Measurements from ENCODE around the gene ZNF397. TPM values are rescaled to one million over a fixed set of nuclear protein-coding genes. Genes with fewer than 3 reads are reported as not detected.

The ZNF397 gene
- total and polyA plus RNA-seq, 2 of the 13 experiments (the other 11 are each of a cell fraction or from before 2014, with no cell fraction given): 4.7 to 9.4 TPM

DNA sequence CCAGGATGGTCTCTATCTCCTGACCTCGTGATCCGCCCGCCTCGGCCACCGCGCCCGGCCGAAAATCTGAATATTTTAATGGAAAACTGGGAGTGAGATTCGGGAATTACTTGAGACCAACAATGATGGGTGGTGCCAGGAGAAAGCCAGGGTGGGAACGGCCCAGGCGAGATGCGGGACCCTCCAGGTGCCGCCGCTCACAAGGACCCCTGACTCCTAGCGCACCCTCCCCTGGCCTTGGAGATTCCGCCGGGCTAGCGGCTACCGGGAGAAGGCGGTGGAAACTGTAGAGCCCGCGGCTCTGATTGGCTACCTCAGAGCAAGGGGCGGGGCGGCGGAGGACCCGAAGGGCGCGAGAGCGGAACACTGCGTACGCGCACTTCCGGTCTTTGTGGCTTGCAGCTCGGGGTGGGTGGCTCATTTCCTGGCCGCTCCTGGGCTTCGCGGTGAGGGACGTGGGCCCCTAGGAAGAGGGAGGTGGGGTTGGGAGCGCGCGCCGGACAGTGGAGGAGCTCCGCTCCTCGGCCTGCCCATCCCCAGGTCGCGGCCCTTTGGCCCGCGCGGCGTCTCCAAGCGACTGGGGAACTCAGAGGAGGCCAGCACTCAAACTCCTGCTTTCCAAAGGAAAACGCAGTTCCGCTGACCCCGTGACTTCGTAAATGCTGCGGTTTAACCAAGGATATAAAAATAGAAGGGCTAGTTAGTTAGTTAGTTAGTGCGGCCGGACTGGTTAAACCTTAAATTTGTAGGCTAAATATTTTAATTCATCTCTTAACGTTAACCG is at the start of gene ZNF397 (continued):
- TF ChIP-seq ZNF672 (CRISPR knock-in tag; IDR thresholded peaks at IDR 0.05): no peak
- TF ChIP-seq ZSCAN30 (CRISPR knock-in tag; IDR thresholded peaks at IDR 0.05): 0 out of 2 replicates have a peak, but pooled peaks have one; percentile 78
- no peak for TF ChIP-seq NONO (IDR thresholded peaks at IDR 0.05)
- TF ChIP-seq NONO (CRISPR knock-in tag; conservative IDR thresholded peaks at IDR 0.05): peak; percentile 75; the same call in 1 of the 2 replicates
- TF ChIP-seq CEBPB (IDR thresholded peaks at IDR 0.05; ENCODE audit: borderline replicate concordance, low read depth, low read length): no peak
- TF ChIP-seq ZNF33B (CRISPR knock-in tag; IDR thresholded peaks at IDR 0.05): 0 out of 2 replicates have a peak, but pooled peaks have one; percentile 33
- 0 out of 2 replicates have a peak, but pooled peaks have one; percentile 21 for TF ChIP-seq ZNF549 (CRISPR knock-in tag; IDR thresholded peaks at IDR 0.05)
- no peak for TF ChIP-seq ZNF253 (CRISPR knock-in tag; IDR thresholded peaks at IDR 0.05; ENCODE audit: borderline replicate concordance)
- TF ChIP-seq ZFP41 (CRISPR knock-in tag; IDR thresholded peaks at IDR 0.05; ENCODE audit: borderline replicate concordance): 0 out of 2 replicates have a peak, but pooled peaks have one; percentile 42
- 0 out of 2 replicates have a peak, but pooled peaks have one; percentile 74 for TF ChIP-seq ELF4 (CRISPR knock-in tag; IDR thresholded peaks at IDR 0.05; ENCODE audit: borderline replicate concordance)
- TF ChIP-seq PRMT3 (CRISPR knock-in tag; IDR thresholded peaks at IDR 0.05; ENCODE audit: borderline replicate concordance, low read depth): no peak
- TF ChIP-seq, protein P1, sequence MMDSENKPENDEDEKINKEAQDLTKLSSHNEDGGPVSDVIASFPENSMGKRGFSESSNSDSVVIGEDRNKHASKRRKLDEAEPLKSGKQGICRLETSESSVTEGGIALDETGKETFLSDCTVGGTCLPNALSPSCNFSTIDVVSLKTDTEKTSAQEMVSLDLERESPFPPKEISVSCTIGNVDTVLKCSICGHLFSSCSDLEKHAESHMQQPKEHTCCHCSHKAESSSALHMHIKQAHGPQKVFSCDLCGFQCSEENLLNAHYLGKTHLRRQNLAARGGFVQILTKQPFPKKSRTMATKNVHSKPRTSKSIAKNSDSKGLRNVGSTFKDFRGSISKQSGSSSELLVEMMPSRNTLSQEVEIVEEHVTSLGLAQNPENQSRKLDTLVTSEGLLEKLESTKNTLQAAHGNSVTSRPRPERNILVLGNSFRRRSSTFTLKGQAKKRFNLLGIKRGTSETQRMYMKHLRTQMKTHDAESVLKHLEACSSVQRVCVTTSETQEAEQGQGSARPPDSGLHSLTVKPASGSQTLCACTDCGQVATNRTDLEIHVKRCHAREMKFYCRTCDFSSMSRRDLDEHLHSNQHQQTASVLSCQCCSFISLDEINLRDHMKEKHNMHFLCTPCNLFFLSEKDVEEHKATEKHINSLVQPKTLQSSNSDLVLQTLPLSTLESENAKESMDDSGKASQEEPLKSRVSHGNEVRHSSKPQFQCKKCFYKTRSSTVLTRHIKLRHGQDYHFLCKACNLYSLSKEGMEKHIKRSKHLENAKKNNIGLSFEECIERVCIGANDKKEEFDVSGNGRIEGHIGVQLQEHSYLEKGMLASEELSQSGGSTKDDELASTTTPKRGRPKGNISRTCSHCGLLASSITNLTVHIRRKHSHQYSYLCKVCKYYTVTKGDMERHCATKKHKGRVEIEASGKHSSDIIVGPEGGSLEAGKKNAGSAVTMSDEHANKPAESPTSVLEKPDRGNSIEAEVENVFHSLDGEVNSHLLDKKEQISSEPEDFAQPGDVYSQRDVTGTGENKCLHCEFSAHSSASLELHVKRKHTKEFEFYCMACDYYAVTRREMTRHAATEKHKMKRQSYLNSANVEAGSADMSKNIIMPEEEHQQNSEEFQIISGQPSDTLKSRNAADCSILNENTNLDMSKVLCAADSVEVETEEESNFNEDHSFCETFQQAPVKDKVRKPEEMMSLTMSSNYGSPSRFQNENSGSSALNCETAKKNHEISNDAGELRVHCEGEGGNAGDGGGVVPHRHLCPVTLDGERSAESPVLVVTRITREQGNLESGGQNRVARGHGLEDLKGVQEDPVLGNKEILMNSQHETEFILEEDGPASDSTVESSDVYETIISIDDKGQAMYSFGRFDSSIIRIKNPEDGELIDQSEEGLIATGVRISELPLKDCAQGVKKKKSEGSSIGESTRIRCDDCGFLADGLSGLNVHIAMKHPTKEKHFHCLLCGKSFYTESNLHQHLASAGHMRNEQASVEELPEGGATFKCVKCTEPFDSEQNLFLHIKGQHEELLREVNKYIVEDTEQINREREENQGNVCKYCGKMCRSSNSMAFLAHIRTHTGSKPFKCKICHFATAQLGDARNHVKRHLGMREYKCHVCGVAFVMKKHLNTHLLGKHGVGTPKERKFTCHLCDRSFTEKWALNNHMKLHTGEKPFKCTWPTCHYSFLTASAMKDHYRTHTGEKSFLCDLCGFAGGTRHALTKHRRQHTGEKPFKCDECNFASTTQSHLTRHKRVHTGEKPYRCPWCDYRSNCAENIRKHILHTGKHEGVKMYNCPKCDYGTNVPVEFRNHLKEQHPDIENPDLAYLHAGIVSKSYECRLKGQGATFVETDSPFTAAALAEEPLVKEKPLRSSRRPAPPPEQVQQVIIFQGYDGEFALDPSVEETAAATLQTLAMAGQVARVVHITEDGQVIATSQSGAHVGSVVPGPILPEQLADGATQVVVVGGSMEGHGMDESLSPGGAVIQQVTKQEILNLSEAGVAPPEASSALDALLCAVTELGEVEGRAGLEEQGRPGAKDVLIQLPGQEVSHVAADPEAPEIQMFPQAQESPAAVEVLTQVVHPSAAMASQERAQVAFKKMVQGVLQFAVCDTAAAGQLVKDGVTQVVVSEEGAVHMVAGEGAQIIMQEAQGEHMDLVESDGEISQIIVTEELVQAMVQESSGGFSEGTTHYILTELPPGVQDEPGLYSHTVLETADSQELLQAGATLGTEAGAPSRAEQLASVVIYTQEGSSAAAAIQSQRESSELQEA (CRISPR knock-in tag; IDR thresholded peaks at IDR 0.05; ENCODE audit: not compliant biosample characterization): no peak
- no peak for TF ChIP-seq EEA1 (CRISPR knock-in tag; IDR thresholded peaks at IDR 0.05; ENCODE audit: borderline replicate concordance)
- TF ChIP-seq, protein P2, sequence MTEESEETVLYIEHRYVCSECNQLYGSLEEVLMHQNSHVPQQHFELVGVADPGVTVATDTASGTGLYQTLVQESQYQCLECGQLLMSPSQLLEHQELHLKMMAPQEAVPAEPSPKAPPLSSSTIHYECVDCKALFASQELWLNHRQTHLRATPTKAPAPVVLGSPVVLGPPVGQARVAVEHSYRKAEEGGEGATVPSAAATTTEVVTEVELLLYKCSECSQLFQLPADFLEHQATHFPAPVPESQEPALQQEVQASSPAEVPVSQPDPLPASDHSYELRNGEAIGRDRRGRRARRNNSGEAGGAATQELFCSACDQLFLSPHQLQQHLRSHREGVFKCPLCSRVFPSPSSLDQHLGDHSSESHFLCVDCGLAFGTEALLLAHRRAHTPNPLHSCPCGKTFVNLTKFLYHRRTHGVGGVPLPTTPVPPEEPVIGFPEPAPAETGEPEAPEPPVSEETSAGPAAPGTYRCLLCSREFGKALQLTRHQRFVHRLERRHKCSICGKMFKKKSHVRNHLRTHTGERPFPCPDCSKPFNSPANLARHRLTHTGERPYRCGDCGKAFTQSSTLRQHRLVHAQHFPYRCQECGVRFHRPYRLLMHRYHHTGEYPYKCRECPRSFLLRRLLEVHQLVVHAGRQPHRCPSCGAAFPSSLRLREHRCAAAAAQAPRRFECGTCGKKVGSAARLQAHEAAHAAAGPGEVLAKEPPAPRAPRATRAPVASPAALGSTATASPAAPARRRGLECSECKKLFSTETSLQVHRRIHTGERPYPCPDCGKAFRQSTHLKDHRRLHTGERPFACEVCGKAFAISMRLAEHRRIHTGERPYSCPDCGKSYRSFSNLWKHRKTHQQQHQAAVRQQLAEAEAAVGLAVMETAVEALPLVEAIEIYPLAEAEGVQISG (CRISPR knock-in tag; IDR thresholded peaks at IDR 0.05): peak; percentile 93
- TF ChIP-seq KDM5A (IDR thresholded peaks at IDR 0.05; ENCODE audit: borderline replicate concordance, low read length): 0 out of 2 replicates have a peak, but pooled peaks have one; percentile 7
- TF ChIP-seq STAG1 (CRISPR knock-in tag; IDR thresholded peaks at IDR 0.05): no peak
- TF ChIP-seq MBNL3 (CRISPR knock-in tag; conservative IDR thresholded peaks at IDR 0.05): no peak
- no peak for TF ChIP-seq IKZF1 (IDR thresholded peaks at IDR 0.05)
- no peak for TF ChIP-seq MED8 (CRISPR knock-in tag; IDR thresholded peaks at IDR 0.05; ENCODE audit: insufficient replicate concordance)

All from HepG2 (cell line).